Panc1 (cell line): ENCODE data around the gene BAIAP2L2. TPM values are rescaled to one million over a fixed set of nuclear protein-coding genes. Genes with fewer than 3 reads are reported as not detected.

Source experiments
- ATAC-seq: fragments of 200-7000 bp; cut with Tn5 transposase; 2 replicates; pipeline ENCODE4 v1.9.1; 2020; ENCODE audit warnings: mild to moderate bottlenecking, moderate library complexity
- BruUV-seq: library from RNA; stranded (reverse); fragments of 400-500 nt; replicated peaks from 2 replicates; lab custom pipeline; 2021; lab: Mats Ljungman, UMichigan
- CTCF ChIA-PET: fragments of 300-600 bp; sonication (Branson Sonifier 250); formaldehyde crosslinking; loops from one replicate; lab custom pipeline; 2022; ENCODE audit warnings: antibody characterized with exemption; lab: Charles Lee
- POLR2A ChIA-PET: fragments of 300-600 bp; sonication (Branson Sonifier 250); formaldehyde crosslinking; loops from one replicate; lab custom pipeline; 2022; ENCODE audit warnings: antibody characterized with exemption; lab: Charles Lee
- DNase-seq: peaks from one replicate; pipeline ENCODE4 v3.0.0-alpha.2; 2010; ENCODE audit warnings: low read depth, low spot score
- H3K27ac ChIP-seq: 2 replicates; pipeline ENCODE4 v1.5.1; 2011; ENCODE audit warnings: mild to moderate bottlenecking, low read length, inconsistent platforms
- H3K27me3 ChIP-seq: fragments of 200-500 bp; sonication (Bioruptor generic); 2 replicates; pipeline ENCODE4 v1.6.0; 2014; ENCODE audit warnings: low read length, inconsistent platforms; ENCODE audit not compliant: control insufficient read depth, insufficient read depth
- H3K36me3 ChIP-seq: fragments of 200-500 bp; sonication (Bioruptor generic); 2 replicates; pipeline ENCODE4 v1.5.1; 2014; ENCODE audit warnings: inconsistent platforms, mild to moderate bottlenecking, low read length, moderate library complexity; ENCODE audit not compliant: control insufficient read depth, insufficient read depth
- H3K4me1 ChIP-seq: 2 replicates; pipeline ENCODE4 v1.5.1; 2011; ENCODE audit warnings: inconsistent platforms, mild to moderate bottlenecking, low read length, moderate library complexity; ENCODE audit not compliant: control insufficient read depth, insufficient read depth
- H3K4me3 ChIP-seq, 2 experiments: 2 replicates each; pipeline ENCODE4 v1.5.1; 2011 to 2012; ENCODE audit warnings: low read depth in 2 of 2, low read length in 2 of 2, mild to moderate bottlenecking in 2 of 2, inconsistent platforms in 1 of 2, moderate library complexity in 1 of 2
- H3K9me3 ChIP-seq: fragments of 200-500 bp; sonication (Bioruptor generic); 2 replicates; pipeline ENCODE4 v1.5.1; 2014; ENCODE audit warnings: low read depth, mild to moderate bottlenecking, inconsistent platforms, low read length, moderate library complexity; ENCODE audit not compliant: control insufficient read depth, insufficient read depth
- POLR2AphosphoS5 ChIP-seq: IDR thresholded peaks from 2 replicates; pipeline ENCODE4 v1.6.1; 2012; ENCODE audit warnings: mild to moderate bottlenecking, low read depth, low read length, moderate library complexity
- SIN3A ChIP-seq: IDR thresholded peaks from 2 replicates; pipeline ENCODE4 v1.6.1; 2012; ENCODE audit warnings: low read depth, mild to moderate bottlenecking, low read length, moderate library complexity, borderline replicate concordance; ENCODE audit not compliant: insufficient read depth
- TCF7L2 ChIP-seq: IDR thresholded peaks from 2 replicates; pipeline ENCODE4 v1.6.1; 2011; ENCODE audit warnings: mild to moderate bottlenecking, low read depth, low read length, inconsistent platforms
- in situ Hi-C: cut with HindIII; loops from 2 replicates; pipeline ENCODE4 v1.10.0; 2016; ENCODE audit warnings: low sequenced_read_pairs, low pct_unique_long_range_greater_than_20kb
- intact Hi-C: fragments of 100-400 bp; cut with micrococcal nuclease; formaldehyde crosslinking; loops from one replicate; pipeline ENCODE4 v1.10.0; 2022; ENCODE audit not compliant: unreplicated experiment
- total RNA-seq: library from RNA; stranded (reverse); gene quantifications from one replicate; pipeline ENCODE4 v1.2.1, GENCODE V29; 2021; ENCODE audit not compliant: unreplicated experiment
- TF ChIP-seq, protein P1 (sequence below), 2 experiments: IDR thresholded peaks; 2 replicates each; pipeline ENCODE4 v1.6.1; 2011 to 2012; ENCODE audit warnings: low read depth in 2 of 2, control low read depth in 1 of 2, low read length in 1 of 2, mild to moderate bottlenecking in 1 of 2, moderate library complexity in 1 of 2; ENCODE audit not compliant: insufficient read depth in 1 of 2
- TF ChIP-seq, protein P2 (sequence below): fragments of 450-650 bp; IDR thresholded peaks from 2 replicates; pipeline ENCODE4 v1.5.1; 2017; ENCODE audit warnings: mild to moderate bottlenecking

The BAIAP2L2 gene
- total RNA-seq, 1 experiment from 2014 or later: 0.18 TPM

DNA sequence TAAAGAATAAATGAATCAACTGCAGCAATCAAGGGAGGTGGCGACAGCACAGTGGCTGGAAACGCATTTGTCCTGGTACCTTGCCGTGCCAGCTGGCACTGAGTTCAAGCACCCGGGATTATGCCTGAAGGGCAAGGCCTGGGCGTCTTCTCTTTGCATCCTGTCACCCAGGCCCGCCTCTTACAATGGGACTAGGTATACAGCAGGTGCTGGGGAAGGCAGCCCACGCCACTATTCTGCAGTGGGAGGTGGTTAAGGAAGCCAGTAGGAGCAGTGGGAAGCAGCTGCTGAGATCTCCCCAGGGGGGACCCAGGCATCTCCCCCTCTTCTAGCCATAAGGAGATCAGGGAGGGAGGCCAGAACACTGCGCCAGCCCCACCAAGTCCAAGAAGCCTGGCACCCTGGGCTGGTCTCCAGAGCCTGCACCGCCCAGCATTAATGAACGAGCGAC, 15.3 kb upstream of the BAIAP2L2 start:
- Histone ChIP-seq H3K4me3 (no peak overlapping the region), H3K4me1 (no peaks in the 10 kb centered on the region), H3K36me3 (no peaks in the 10 kb centered on the region), H3K9me3 (no peaks in the 10 kb centered on the region), H3K27ac (no peak overlapping the region), H3K27me3 (no peaks in the 10 kb centered on the region)
- intact Hi-C loops: no loop called here
- DNase-seq: no peak
- no peak for ATAC-seq
- ChIA-PET CTCF (no interaction called here), POLR2A (no interaction called here)
- TF ChIP-seq, protein P1, sequence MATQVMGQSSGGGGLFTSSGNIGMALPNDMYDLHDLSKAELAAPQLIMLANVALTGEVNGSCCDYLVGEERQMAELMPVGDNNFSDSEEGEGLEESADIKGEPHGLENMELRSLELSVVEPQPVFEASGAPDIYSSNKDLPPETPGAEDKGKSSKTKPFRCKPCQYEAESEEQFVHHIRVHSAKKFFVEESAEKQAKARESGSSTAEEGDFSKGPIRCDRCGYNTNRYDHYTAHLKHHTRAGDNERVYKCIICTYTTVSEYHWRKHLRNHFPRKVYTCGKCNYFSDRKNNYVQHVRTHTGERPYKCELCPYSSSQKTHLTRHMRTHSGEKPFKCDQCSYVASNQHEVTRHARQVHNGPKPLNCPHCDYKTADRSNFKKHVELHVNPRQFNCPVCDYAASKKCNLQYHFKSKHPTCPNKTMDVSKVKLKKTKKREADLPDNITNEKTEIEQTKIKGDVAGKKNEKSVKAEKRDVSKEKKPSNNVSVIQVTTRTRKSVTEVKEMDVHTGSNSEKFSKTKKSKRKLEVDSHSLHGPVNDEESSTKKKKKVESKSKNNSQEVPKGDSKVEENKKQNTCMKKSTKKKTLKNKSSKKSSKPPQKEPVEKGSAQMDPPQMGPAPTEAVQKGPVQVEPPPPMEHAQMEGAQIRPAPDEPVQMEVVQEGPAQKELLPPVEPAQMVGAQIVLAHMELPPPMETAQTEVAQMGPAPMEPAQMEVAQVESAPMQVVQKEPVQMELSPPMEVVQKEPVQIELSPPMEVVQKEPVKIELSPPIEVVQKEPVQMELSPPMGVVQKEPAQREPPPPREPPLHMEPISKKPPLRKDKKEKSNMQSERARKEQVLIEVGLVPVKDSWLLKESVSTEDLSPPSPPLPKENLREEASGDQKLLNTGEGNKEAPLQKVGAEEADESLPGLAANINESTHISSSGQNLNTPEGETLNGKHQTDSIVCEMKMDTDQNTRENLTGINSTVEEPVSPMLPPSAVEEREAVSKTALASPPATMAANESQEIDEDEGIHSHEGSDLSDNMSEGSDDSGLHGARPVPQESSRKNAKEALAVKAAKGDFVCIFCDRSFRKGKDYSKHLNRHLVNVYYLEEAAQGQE (IDR thresholded peaks at IDR 0.05; ENCODE audit: insufficient read depth in 1 of 2, low read depth in 2 of 2, low read length in 1 of 2): no peak
- TF ChIP-seq TCF7L2: no peak
- no peak for TF ChIP-seq POLR2AphosphoS5
- no peak for TF ChIP-seq SIN3A
- TF ChIP-seq, protein P2, sequence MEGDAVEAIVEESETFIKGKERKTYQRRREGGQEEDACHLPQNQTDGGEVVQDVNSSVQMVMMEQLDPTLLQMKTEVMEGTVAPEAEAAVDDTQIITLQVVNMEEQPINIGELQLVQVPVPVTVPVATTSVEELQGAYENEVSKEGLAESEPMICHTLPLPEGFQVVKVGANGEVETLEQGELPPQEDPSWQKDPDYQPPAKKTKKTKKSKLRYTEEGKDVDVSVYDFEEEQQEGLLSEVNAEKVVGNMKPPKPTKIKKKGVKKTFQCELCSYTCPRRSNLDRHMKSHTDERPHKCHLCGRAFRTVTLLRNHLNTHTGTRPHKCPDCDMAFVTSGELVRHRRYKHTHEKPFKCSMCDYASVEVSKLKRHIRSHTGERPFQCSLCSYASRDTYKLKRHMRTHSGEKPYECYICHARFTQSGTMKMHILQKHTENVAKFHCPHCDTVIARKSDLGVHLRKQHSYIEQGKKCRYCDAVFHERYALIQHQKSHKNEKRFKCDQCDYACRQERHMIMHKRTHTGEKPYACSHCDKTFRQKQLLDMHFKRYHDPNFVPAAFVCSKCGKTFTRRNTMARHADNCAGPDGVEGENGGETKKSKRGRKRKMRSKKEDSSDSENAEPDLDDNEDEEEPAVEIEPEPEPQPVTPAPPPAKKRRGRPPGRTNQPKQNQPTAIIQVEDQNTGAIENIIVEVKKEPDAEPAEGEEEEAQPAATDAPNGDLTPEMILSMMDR: no peak
- BruUV-seq: no TSS peak
- in situ Hi-C loops: no loop called here

DNA sequence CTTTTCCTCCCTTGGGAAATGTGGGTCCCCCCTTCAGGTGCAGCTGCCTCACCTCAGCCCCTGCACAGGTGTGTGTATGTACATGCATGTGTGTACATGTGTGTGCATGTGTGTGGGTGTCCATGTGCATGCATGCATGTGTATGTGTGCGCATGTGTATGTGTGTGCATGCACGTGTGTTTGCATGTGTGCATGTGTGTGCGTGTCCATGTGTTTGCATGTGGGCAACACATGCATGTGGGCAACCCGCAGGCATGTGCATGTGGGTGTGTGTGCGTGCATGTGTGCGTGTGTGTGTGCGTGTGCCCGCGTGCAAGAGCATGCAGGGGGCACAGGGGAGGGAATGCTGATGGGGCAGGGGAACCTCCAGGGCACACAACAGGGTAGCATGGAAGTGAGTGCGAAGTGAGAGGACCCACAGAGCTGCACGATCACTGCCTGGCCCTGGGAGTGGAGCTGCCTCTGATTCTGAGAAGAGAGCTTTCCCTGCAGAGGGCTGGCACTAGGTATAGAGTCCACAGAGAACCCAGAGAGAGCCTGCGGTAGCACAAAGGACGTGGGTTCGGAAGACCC, 14.6 kb upstream of the BAIAP2L2 start:
- no peak for TF ChIP-seq SIN3A
- no peak for TF ChIP-seq POLR2AphosphoS5
- TF ChIP-seq, protein P2: no peak
- TF ChIP-seq, protein P1 (IDR thresholded peaks at IDR 0.05; ENCODE audit: insufficient read depth in 1 of 2, low read depth in 2 of 2, low read length in 1 of 2): no peak
- TF ChIP-seq TCF7L2: no peak
- no peaks in the 10 kb centered on the region for H3K9me3 ChIP-seq
- H3K36me3 ChIP-seq: no peaks in the 10 kb centered on the region
- DNase-seq (no peak), ATAC-seq (no peak)
- POLR2A ChIA-PET: no interaction called here
- CTCF ChIA-PET: no interaction called here
- in situ Hi-C loops: no loop called here
- intact Hi-C loops: no loop called here
- no peak overlapping the region for H3K27ac ChIP-seq
- no peaks in the 10 kb centered on the region for H3K27me3 ChIP-seq
- no TSS peak for BruUV-seq
- no peak overlapping the region for H3K4me3 ChIP-seq
- no peaks in the 10 kb centered on the region for H3K4me1 ChIP-seq
